GM19239 (cell line): ENCODE results near the gene SMARCA2.

Source experiments
- DNase-seq: peaks from one replicate; pipeline ENCODE4 v3.0.0; 2011; ENCODE audit warnings: low spot score; ENCODE audit not compliant: insufficient read length
- FAIRE-seq: peaks from 2 replicates; lab custom pipeline; 2011; peaks lifted over from hg19 to GRCh38; lab: Jason Lieb, UNC

SMARCA2 gene

GRCh38 chr9:2013743-2014475 is 1.2 kb upstream of the SMARCA2 start:
- FAIRE-seq (no peak), DNase-seq (no peak)

DNA sequence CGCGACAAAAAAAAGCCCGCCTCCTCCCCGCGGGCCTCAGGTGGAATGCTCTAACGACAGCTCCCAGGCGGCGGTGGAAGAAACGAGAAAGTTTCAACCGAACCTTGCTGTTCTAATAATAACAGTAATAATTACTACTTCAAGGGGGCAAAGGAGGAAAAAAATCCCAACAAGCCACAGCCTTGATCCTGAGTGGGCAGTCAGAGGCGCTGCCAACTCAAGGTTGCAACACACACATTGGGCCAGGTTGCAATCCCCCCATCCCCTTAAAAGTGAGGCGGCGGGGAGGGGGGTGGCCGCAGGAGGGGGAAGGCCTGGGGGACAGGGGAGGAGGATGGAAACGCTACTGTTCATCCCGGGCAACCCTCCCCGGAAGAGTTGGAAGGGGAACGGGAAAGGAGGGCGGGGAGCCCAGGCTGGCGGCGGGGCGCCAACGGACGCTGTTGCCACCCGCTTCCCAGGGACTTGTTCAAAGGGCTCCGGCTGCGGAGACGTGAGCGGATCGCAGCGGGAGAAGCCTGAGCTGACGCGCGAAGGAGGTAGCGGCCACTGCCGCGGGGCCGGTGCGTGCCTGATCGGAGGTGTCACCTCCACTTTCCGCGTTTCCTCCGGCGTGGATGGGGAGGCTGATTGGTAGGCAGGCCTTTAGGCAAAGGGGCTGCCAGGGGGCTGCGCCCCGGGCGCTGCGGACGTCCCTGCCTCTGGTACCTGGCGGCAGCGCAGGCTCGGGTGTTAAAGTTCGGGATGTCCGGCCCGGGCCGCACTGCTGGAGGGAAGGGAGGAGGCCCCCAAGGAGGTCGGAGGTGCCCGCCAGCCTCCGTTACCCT is 647 bp downstream of the SMARCA2 start:
- no peak for DNase-seq
- no peak for FAIRE-seq

DNA sequence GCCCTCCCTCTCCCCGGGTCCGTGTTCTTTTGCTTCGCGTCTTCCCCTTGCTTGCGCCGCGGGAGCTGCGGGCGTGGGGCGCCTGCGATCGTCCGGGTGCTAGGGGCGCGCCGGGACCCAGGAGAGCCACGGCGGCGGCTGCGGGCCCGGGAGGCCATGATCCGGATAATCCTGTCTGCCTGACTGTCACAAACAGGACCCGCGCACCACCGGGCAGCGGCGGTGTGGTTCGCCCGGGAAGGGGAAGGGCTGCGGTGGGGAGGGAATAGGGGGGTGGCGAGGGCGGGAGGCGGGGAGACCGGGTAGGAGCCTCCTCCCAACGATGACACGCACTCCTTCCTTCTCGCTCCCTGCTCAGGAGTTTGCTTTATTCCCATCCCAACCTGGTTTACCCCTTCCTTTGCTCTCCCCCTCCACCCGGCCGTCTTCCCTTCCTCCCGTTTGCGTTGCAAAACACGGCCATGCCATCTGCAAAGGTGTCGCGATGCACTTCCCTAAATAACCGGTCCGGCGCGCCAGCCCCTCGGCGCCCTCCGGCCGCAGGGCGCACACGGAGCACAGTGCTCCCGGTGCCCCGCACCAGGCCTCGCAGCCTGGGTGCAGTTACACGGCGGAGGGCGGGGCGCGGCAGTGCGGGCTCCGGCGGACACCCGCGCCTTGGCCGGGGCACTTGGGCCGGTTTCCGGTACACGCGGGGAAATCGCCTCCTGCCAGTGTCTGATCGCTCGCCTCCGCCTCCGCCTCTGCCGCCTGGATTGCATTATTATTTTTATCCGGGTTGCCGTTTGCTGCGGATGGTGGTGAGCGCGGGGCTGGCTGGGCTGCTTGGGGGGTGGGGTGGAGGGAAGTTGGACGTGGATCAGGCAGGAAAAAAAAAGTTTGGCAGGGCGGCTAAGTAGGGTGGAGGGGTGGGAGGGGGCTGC is 1.5 kb downstream of the SMARCA2 start:
- FAIRE-seq (peak; percentile 64), DNase-seq (no peak)

- FAIRE-seq (peak; percentile 21), DNase-seq (peak; percentile 59)
These were observed 2.4 kb downstream of the SMARCA2 start for GRCh38 chr9:2017331-2018161.

DNA sequence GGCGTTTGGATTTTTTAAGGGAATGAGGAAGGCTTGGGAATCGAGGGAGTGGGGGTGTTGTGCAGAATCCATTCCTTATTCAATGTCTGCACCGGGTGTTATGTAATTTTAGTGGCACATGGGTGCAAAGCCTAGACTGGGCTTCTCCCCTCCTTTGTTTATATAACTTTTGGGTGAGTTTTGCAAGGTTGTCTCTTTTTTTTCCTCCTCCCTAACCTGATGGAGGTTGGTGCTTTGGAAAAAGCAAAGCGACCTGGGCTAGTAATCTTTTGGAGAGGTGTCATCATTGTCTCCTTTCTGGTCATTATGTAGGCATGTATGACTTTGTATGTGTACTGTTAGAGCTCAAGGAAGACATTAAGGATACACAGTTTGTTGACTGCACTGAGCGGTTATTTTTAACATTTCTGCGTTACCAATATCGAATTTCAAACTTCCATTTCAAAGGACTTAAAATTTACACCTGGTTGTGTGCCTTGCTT is 3.1 kb downstream of the SMARCA2 start:
- no peak for DNase-seq
- no peak for FAIRE-seq

- DNase-seq = no peak
- FAIRE-seq = no peak
These were observed 3.8 kb downstream of the SMARCA2 start for GRCh38 chr9:2018764-2019558.

GRCh38 chr9:2019723-2020122 is 4.6 kb downstream of the SMARCA2 start:
- no peak for FAIRE-seq

GRCh38 chr9:2021731-2022130 is 6.6 kb downstream of the SMARCA2 start:
- DNase-seq (no peak), FAIRE-seq (no peak)

More at GRCh38 chr9:2019723-2020122, 4.6 kb downstream of the SMARCA2 start:
- DNase-seq = no peak

DNA sequence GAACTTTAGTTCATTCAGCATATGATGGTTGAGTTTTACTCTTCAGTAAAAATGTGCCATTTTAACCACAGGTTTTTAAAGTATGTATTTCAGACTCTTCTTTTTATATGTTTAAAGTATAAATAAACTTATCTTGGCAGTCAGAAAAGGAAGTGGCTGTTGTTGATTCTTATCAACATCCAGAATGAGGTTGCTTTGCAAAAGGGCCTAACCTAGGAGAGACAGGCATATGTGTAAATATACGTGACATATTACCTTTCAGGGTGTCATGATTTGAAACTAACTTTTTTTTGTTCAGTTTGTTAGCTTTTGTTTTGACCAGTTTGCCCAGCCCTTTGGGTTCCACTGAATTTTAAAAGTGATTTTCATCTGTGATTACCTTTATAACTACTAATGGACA is 7.4 kb downstream of the SMARCA2 start:
- DNase-seq (no peak), FAIRE-seq (no peak)

DNA sequence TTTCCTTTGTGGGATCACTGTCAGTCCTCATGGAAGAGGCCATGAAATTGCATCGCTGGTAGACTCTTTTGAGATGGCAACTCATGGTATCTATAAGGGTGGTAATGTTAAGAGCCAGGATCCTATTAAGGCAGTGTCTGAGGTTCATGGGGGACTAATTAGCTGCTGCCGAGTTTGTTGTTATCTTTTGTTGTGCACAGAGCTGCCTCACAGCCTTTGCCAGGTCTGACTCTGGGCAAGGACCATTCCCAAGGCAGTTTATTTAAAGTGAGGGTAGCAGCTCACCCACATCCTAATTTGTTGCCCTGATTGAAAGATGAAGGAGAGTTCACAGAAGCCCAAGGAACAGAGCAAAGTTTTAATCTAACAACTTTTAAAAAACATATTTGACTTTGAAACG is 7.9 kb downstream of the SMARCA2 start:
- DNase-seq (no peak), FAIRE-seq (peak; percentile 23)

GRCh38 chr9:2023532-2023931 is 8.4 kb downstream of the SMARCA2 start:
- DNase-seq = no peak

GRCh38 chr9:2024888-2025782 is 10.0 kb downstream of the SMARCA2 start:
- FAIRE-seq = no peak
- DNase-seq = no peak

More at GRCh38 chr9:2023532-2023931, 8.4 kb downstream of the SMARCA2 start:
- peak; percentile 88 for FAIRE-seq

- DNase-seq (no peak), FAIRE-seq (peak; percentile 62)
These were observed 11.3 kb downstream of the SMARCA2 start for GRCh38 chr9:2026220-2026997.

DNA sequence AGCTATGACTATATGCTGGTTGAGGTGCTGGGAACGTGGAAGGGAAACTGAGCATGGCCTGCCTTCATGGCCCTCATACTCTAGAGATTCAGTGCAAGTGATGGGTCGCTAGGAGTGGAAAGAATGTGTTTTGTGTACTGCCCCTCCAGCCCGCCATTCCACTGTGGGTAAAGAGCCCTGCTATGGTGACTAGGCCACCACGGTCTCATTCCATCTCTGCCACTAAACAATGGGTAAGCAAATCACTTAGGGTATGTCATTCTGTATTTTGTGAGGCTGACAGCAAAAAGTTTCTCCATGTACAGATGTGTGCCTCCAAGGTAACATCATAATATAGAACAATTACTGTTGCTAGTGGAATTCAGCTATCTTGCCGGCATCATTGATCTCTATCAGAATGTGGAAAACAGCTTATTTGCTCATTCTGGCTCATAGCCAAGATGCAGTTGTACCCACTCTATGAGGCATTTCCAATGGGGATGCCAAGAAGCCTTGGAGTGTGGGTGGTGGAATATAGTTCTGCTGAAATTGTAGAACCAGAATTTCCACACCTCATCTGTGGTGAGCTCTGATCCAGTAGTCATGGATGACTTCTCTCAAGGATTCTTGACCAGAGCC is 12.5 kb downstream of the SMARCA2 start:
- no peak for DNase-seq
- peak; percentile 31 for FAIRE-seq

- DNase-seq (no peak), FAIRE-seq (no peak)
These were observed 13.7 kb downstream of the SMARCA2 start for GRCh38 chr9:2028888-2029287.

DNA sequence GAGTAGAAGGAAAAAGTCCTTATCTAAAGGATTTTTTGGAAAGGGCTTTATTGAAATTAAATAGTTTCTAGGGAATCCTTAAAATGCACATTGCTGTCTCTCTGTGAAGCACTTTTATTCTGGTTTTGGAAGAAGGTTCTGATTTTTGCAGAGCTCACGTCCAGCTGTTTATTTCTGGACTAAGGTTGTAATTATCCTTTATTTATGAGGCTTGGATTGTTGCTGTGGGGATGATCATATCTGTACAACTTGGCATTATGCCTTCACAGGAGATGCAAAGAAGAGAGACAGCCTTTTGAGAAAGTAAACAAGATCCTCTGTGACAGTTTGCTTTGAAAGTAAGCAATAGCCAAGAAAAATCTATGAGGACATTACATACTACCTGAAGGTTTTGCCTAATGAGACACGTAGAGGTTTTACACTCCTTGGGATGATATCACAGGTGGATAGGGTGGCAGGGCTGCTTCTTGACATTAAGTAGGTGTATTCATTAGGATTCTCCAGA is 14.6 kb downstream of the SMARCA2 start:
- FAIRE-seq = no peak

More for the DNA sequence above, 14.6 kb downstream of the SMARCA2 start:
- no peak for DNase-seq
